ENCODE measurements around the gene MRPS27. TPM values are rescaled to one million over a fixed set of nuclear protein-coding genes. Genes with fewer than 3 reads are reported as not detected.

MRPS27 gene
- total and polyA plus RNA-seq, 9 of the 15 experiments (the other 6 are each of a cell fraction or from before 2014, with no cell fraction given) = 73.6 to 144 (median 106) TPM

- 85% methylated on average over 3 of the region's 3 CpGs for whole genome bisulfite sequencing (ENCODE audit: insufficient coverage, low coverage, missing lambda C conversion rate)
- FAIRE-seq (no peak), ATAC-seq (no peak), DNase-seq (ENCODE audit: extremely low read depth in 1 of 4, low spot score in 3 of 4) (no peak)
- in situ Hi-C loops (cut with MboI) (no loop called here), intact Hi-C loops (cut with micrococcal nuclease) (loop anchor here (5.0 kb wide), 1 partner anchor 82 kb away; no protein-coding TSS in a partner anchor)
- peaks cover 0 to 32% of the 10 kb centered on the region in 2 experiments; a peak in 3 of 5 replicates for H3K4me1 ChIP-seq (replicated peaks in 1 of 2; ENCODE audit: control insufficient read depth in 2 of 2, insufficient read depth in 2 of 2, low read length in 2 of 2)
- TF ChIP-seq PURB (CRISPR knock-in tag; IDR thresholded peaks at IDR 0.05; ENCODE audit: low read depth) (no peak), ZBTB1 (CRISPR knock-in tag; IDR thresholded peaks at IDR 0.05; ENCODE audit: borderline replicate concordance, low read depth) (no peak), IFI16 (CRISPR knock-in tag; IDR thresholded peaks at IDR 0.05) (no peak), WHSC1 (IDR thresholded peaks at IDR 0.05; ENCODE audit: low read length) (peak; percentile 49), PTTG1 (tag; IDR thresholded peaks at IDR 0.05; ENCODE audit: low read depth) (no peak), ZNF24 (IDR thresholded peaks at IDR 0.05) (no peak), MCM7 (IDR thresholded peaks at IDR 0.05) (no peak)
- H3K9me1 ChIP-seq (ENCODE audit: control insufficient read depth, insufficient read depth, low read length) = no peaks in the 10 kb centered on the region
- no peak overlapping the region for H2AFZ ChIP-seq (ENCODE audit: low read depth, low read length)
- H3K27me3 ChIP-seq (ENCODE audit: control insufficient read depth in 2 of 2, insufficient read depth in 2 of 2, low read length in 2 of 2) = no peaks in the 10 kb centered on the region
- CTCF ChIA-PET (ENCODE audit: low intra/inter-chr PET ratio) = no interaction called here
- no peak overlapping the region for H3K4me3 ChIP-seq
- no peak overlapping the region for H3K9ac ChIP-seq (ENCODE audit: insufficient read depth in 1 of 2, low read depth in 2 of 2, low read length in 2 of 2)
- POLR2A ChIA-PET = interaction anchor here (1.3 kb wide), 1 partner anchor 9 kb away, joined by 3 read pairs; no protein-coding TSS in a partner anchor
- BruUV-seq (replicated peaks) = no TSS peak
- no peak overlapping the region for H3K4me2 ChIP-seq (ENCODE audit: insufficient read depth, low read length)
- peaks cover 97% of the 10 kb centered on the region for H3K36me3 ChIP-seq (ENCODE audit: control insufficient read depth, insufficient read depth, low read length)
- H3K27ac ChIP-seq (ENCODE audit: extremely low read depth, low read depth, low read length) = no peak overlapping the region
- H4K20me1 ChIP-seq (replicated peaks; ENCODE audit: control insufficient read depth, insufficient read depth, low read length) = no peaks in the 10 kb centered on the region
- H3K9me3 ChIP-seq (replicated peaks; ENCODE audit: control insufficient read depth, insufficient read depth, low read depth, low read length) = no peaks in the 10 kb centered on the region
- no peaks in the 10 kb centered on the region; the same call in 2 of the 3 replicates for H3K79me2 ChIP-seq (ENCODE audit: control insufficient read depth, insufficient read depth, low read length)
These were observed 95.0 kb downstream of the MRPS27 start for GRCh38 chr5:72224946-72225463.
